NCI-H2107 (cell line): Measurements from ENCODE around the gene IPO4.

ENCODE experiments used
- DNase-seq: peaks from one replicate; lab custom pipeline; 2025; lab: John Stamatoyannopoulos, UW

The IPO4 gene

GRCh38 chr14:24147761-24148428 is 40.7 kb downstream of the IPO4 start:
- no peak for DNase-seq

GRCh38 chr14:24146978-24147760 is 41.4 kb downstream of the IPO4 start, which contains the start of gene RNF31:
TSS of gene RNF31 (plus strand) at chr14:24147498. CDS start at chr14:24147699, 201 bp downstream.
- DNase-seq: peak; percentile 99

- DNase-seq: peak; percentile 97
These were observed 42.1 kb downstream of the IPO4 start, which contains the start of gene PSME2 for GRCh38 chr14:24146453-24146977. TSS of gene PSME2 (minus strand) at chr14:24146610. CDS start at chr14:24146581, 29 bp downstream.

- no peak for DNase-seq
These were observed 42.7 kb downstream of the IPO4 start for GRCh38 chr14:24145690-24146452.

- DNase-seq: no peak
These were observed 43.4 kb downstream of the IPO4 start for GRCh38 chr14:24145219-24145618.

GRCh38 chr14:24144451-24144850 is 44.2 kb downstream of the IPO4 start:
- DNase-seq: no peak

GRCh38 chr14:24143511-24143910 is 45.1 kb downstream of the IPO4 start:
- DNase-seq: no peak

- DNase-seq: peak; percentile 100
These were observed 47.3 kb downstream of the IPO4 start, which contains the start of gene EMC9 for GRCh38 chr14:24141097-24141880. TSS of gene EMC9 (minus strand) at chr14:24141591. CDS start at chr14:24141304, 287 bp downstream.

- peak; percentile 16 for DNase-seq
These were observed 49.2 kb downstream of the IPO4 start for GRCh38 chr14:24139272-24139934.

- no peak for DNase-seq
These were observed 50.0 kb downstream of the IPO4 start for GRCh38 chr14:24138396-24139271.

GRCh38 chr14:24137529-24138395 is 50.9 kb downstream of the IPO4 start:
- no peak for DNase-seq

GRCh38 chr14:24136684-24137528 is 51.7 kb downstream of the IPO4 start:
- DNase-seq: no peak

- DNase-seq: peak; percentile 98
These were observed 52.6 kb downstream of the IPO4 start, which contains the start of gene PSME1 for GRCh38 chr14:24135834-24136683. TSS of gene PSME1 (plus strand) at chr14:24136194. CDS start at chr14:24136263, 69 bp downstream.

- DNase-seq: no peak
These were observed 53.1 kb downstream of the IPO4 start for GRCh38 chr14:24135584-24135833.

- DNase-seq: no peak
These were observed 54.9 kb downstream of the IPO4 start for GRCh38 chr14:24133735-24134134.

GRCh38 chr14:24132976-24133375 is 55.6 kb downstream of the IPO4 start:
- DNase-seq: no peak
